HEK293 (cell line): ENCODE results near the gene TRPM5.

Experiments
- CTCF ChIA-PET: fragments of 350-600 bp; formaldehyde crosslinking; extraction: SDS; loops from one replicate; lab custom pipeline; 2021; ENCODE audit warnings: antibody characterized with exemption; lab: Yijun Ruan, JAX
- POLR2A ChIA-PET: fragments of 300-600 bp; formaldehyde crosslinking; extraction: SDS; loops from one replicate; lab custom pipeline; 2020; ENCODE audit warnings: antibody characterized with exemption, inconsistent platforms; lab: Yijun Ruan, JAX
- H3K27ac ChIP-seq: fragments of 200-500 bp; sonication (Bioruptor generic); 2 replicates; pipeline ENCODE4 v1.5.1; 2014; ENCODE audit warnings: low read depth, low read length, control low read depth, inconsistent platforms; ENCODE audit errors: extremely low read depth
- H3K36me3 ChIP-seq, 2 experiments: fragments of 200-500 bp in 1 of 2; sonication (Bioruptor generic) in 1 of 2; 1 replicate in 1 of 2; 2 replicates in 1 of 2; pipeline ENCODE4 v1.5.1; 2014 to 2017; ENCODE audit warnings: inconsistent platforms in 2 of 2, low read length in 2 of 2; ENCODE audit not compliant: control insufficient read depth in 2 of 2, insufficient read depth in 1 of 2
- H3K4me1 ChIP-seq: fragments of 200-500 bp; sonication (Bioruptor generic); 2 replicates; pipeline ENCODE4 v1.5.1; 2014; ENCODE audit warnings: mild to moderate bottlenecking, low read length, inconsistent platforms; ENCODE audit not compliant: control insufficient read depth, insufficient read depth
- H3K4me3 ChIP-seq: 2 replicates; pipeline ENCODE4 v1.5.1; 2011; ENCODE audit warnings: low read depth, mild to moderate bottlenecking, control low read depth, low read length, moderate library complexity
- H3K9me3 ChIP-seq: fragments of 200-500 bp; sonication (Bioruptor generic); 2 replicates; pipeline ENCODE4 v1.5.1; 2014; ENCODE audit warnings: low read depth, low read length, inconsistent platforms; ENCODE audit not compliant: control insufficient read depth, insufficient read depth
- GLI2 ChIP-seq: fragments of 450-650 bp; formaldehyde crosslinking; IDR thresholded peaks from 2 replicates; pipeline ENCODE4; 2017; ENCODE audit warnings: missing biosample characterization, missing genetic modification characterization, low read depth, borderline replicate concordance
- HOXD13 ChIP-seq: sonication (generic); formaldehyde crosslinking; IDR thresholded peaks from 2 replicates; pipeline ENCODE4 v1.8.0; 2022; ENCODE audit warnings: missing genetic modification reagents, borderline replicate concordance
- IKZF3 ChIP-seq: fragments of 450-650 bp; IDR thresholded peaks from 2 replicates; pipeline ENCODE4 v1.5.0; 2018; ENCODE audit warnings: missing biosample characterization, mild to moderate bottlenecking, missing genetic modification characterization, moderate library complexity
- SALL2 ChIP-seq: fragments of 450-650 bp; formaldehyde crosslinking; IDR thresholded peaks from 2 replicates; pipeline ENCODE4 v1.5.0; 2017; ENCODE audit warnings: missing biosample characterization, mild to moderate bottlenecking, missing genetic modification characterization, borderline replicate concordance
- SCRT1 ChIP-seq: fragments of 450-650 bp; formaldehyde crosslinking; IDR thresholded peaks from 2 replicates; pipeline ENCODE4 v1.5.1; 2016; ENCODE audit warnings: missing biosample characterization, missing genetic modification characterization, borderline replicate concordance
- YY2 ChIP-seq: fragments of 450-650 bp; formaldehyde crosslinking; IDR thresholded peaks from 2 replicates; pipeline ENCODE4 v1.5.1; 2016; ENCODE audit warnings: missing biosample characterization, missing genetic modification characterization
- ZNF133 ChIP-seq: fragments of 450-650 bp; formaldehyde crosslinking; IDR thresholded peaks from 2 replicates; pipeline ENCODE4 v1.5.1; 2016; ENCODE audit warnings: missing biosample characterization, missing genetic modification characterization
- ZNF157 ChIP-seq: fragments of 450-650 bp; formaldehyde crosslinking; IDR thresholded peaks from 2 replicates; pipeline ENCODE4 v1.5.1; 2016; ENCODE audit warnings: missing biosample characterization, missing genetic modification characterization
- ZNF175 ChIP-seq: fragments of 450-650 bp; formaldehyde crosslinking; IDR thresholded peaks from 2 replicates; pipeline ENCODE4 v1.5.1; 2016; ENCODE audit warnings: missing biosample characterization, missing genetic modification characterization
- ZNF202 ChIP-seq: fragments of 450-650 bp; formaldehyde crosslinking; IDR thresholded peaks from 2 replicates; pipeline ENCODE4 v1.5.1; 2016; ENCODE audit warnings: missing biosample characterization, missing genetic modification characterization, borderline replicate concordance
- ZNF211 ChIP-seq: fragments of 450-650 bp; formaldehyde crosslinking; IDR thresholded peaks from 2 replicates; pipeline ENCODE4 v1.5.1; 2016; ENCODE audit warnings: low read depth, missing biosample characterization, missing genetic modification characterization
- ZNF23 ChIP-seq: fragments of 450-650 bp; formaldehyde crosslinking; IDR thresholded peaks from 2 replicates; pipeline ENCODE4 v1.5.1; 2016; ENCODE audit warnings: missing biosample characterization, missing genetic modification characterization, borderline replicate concordance
- ZNF302 ChIP-seq: fragments of 450-650 bp; formaldehyde crosslinking; IDR thresholded peaks from 2 replicates; pipeline ENCODE4 v1.5.1; 2016; ENCODE audit warnings: missing biosample characterization, missing genetic modification characterization, low read depth
- ZNF311 ChIP-seq: fragments of 450-650 bp; formaldehyde crosslinking; IDR thresholded peaks from 2 replicates; pipeline ENCODE4 v1.5.1; 2017; ENCODE audit warnings: missing biosample characterization, missing genetic modification characterization, borderline replicate concordance
- ZNF335 ChIP-seq: fragments of 450-650 bp; formaldehyde crosslinking; conservative IDR thresholded peaks from 2 replicates; pipeline ENCODE4 v1.5.1; 2016; ENCODE audit warnings: missing biosample characterization, missing genetic modification characterization
- ZNF354C ChIP-seq: fragments of 450-650 bp; formaldehyde crosslinking; IDR thresholded peaks from 2 replicates; pipeline ENCODE4 v1.5.1; 2016; ENCODE audit warnings: missing biosample characterization, missing genetic modification characterization, low read depth, borderline replicate concordance
- ZNF426 ChIP-seq: fragments of 450-650 bp; formaldehyde crosslinking; IDR thresholded peaks from 2 replicates; pipeline ENCODE4 v1.5.1; 2017; ENCODE audit warnings: missing biosample characterization, missing genetic modification characterization, mild to moderate bottlenecking, inconsistent platforms, moderate library complexity
- ZNF473 ChIP-seq: fragments of 450-650 bp; formaldehyde crosslinking; IDR thresholded peaks from 2 replicates; pipeline ENCODE4 v1.5.1; 2017; ENCODE audit warnings: missing biosample characterization, missing genetic modification characterization
- ZNF510 ChIP-seq: fragments of 450-650 bp; formaldehyde crosslinking; IDR thresholded peaks from 2 replicates; pipeline ENCODE4 v1.5.1; 2018; ENCODE audit warnings: mild to moderate bottlenecking, missing genetic modification characterization, missing biosample characterization; ENCODE audit not compliant: insufficient replicate concordance
- ZNF549 ChIP-seq: fragments of 450-650 bp; IDR thresholded peaks from 2 replicates; pipeline ENCODE4 v1.5.1; 2018; ENCODE audit warnings: missing biosample characterization, missing genetic modification characterization, mild to moderate bottlenecking, inconsistent platforms, moderate library complexity
- ZNF571 ChIP-seq: fragments of 450-650 bp; formaldehyde crosslinking; IDR thresholded peaks from 2 replicates; pipeline ENCODE4 v1.5.0; 2017; ENCODE audit warnings: missing biosample characterization, missing genetic modification characterization
- ZNF585B ChIP-seq: fragments of 450-650 bp; formaldehyde crosslinking; IDR thresholded peaks from 2 replicates; pipeline ENCODE4 v1.5.1; 2016; ENCODE audit warnings: missing biosample characterization, missing genetic modification characterization
- ZNF621 ChIP-seq: fragments of 450-650 bp; formaldehyde crosslinking; IDR thresholded peaks from 2 replicates; pipeline ENCODE4 v1.5.1; 2017; ENCODE audit warnings: missing biosample characterization, missing genetic modification characterization
- ZNF624 ChIP-seq: fragments of 450-650 bp; formaldehyde crosslinking; IDR thresholded peaks from 2 replicates; pipeline ENCODE4 v1.5.1; 2017; ENCODE audit warnings: missing biosample characterization, missing genetic modification characterization
- ZNF791 ChIP-seq: fragments of 450-650 bp; formaldehyde crosslinking; IDR thresholded peaks from 2 replicates; pipeline ENCODE4 v1.5.1; 2016; ENCODE audit warnings: missing biosample characterization, missing genetic modification characterization
- ZSCAN16 ChIP-seq: fragments of 450-650 bp; formaldehyde crosslinking; IDR thresholded peaks from 2 replicates; pipeline ENCODE4 v1.5.1; 2016; ENCODE audit warnings: missing biosample characterization, missing genetic modification characterization
- ZXDB ChIP-seq: fragments of 450-650 bp; formaldehyde crosslinking; IDR thresholded peaks from 2 replicates; pipeline ENCODE4 v1.5.1; 2016; ENCODE audit warnings: missing biosample characterization, missing genetic modification characterization
- TF ChIP-seq, protein P1 (sequence below): fragments of 450-650 bp; formaldehyde crosslinking; IDR thresholded peaks from 2 replicates; pipeline ENCODE4 v1.5.1; 2016; ENCODE audit warnings: missing biosample characterization, missing genetic modification characterization
- TF ChIP-seq, protein P2 (sequence below): fragments of 450-650 bp; formaldehyde crosslinking; IDR thresholded peaks from 2 replicates; pipeline ENCODE4 v1.5.1; 2017; ENCODE audit warnings: missing biosample characterization, missing genetic modification characterization
- TF ChIP-seq, protein P3 (sequence below): IDR thresholded peaks from 2 replicates; pipeline ENCODE4 v1.6.1; 2011; ENCODE audit warnings: mild to moderate bottlenecking, low read depth, low read length, borderline replicate concordance
- TF ChIP-seq, protein P4 (sequence below): fragments of 450-650 bp; formaldehyde crosslinking; IDR thresholded peaks from 2 replicates; pipeline ENCODE4 v1.5.1; 2016; ENCODE audit warnings: missing biosample characterization, missing genetic modification characterization

The TRPM5 gene

DNA sequence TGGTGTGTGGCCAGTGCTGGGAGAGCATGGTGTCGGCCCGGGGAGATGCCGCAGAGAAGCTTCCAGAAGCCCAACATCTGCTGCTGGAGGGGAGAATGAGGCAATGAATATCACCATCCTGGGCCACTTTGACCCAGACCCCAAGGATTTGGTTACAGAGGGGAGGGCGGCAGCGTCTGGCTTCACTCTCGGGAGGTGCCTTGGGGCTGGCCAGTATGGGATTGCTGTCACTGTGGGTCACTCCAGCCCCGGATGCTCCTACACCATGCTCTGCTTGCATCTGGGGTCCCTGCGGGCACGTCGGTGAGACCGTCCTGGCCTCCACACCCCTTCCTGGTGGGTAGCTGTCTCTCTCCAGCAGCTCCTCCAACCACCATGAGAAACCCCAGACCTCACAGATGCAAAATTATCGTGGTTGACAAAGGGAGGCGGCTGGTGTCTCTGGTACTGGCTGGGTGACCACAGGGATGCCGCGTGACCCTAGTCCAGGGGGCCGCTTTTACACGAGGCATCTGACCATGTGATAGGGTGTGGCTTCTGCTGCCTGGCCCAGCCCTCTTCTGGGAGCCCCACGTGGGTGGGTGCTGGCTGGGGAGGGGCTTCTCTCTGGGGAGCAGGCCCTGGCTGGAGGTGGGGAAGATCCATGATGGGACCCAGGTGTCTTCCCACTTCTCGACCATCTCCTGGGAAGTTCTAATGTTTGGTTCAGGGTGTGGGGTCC, 6.2 kb upstream of the TRPM5 start:
- no peak overlapping the region for H3K27ac ChIP-seq
- no peaks in the 10 kb centered on the region for H3K36me3 ChIP-seq
- TF ChIP-seq ZNF585B (tag by site-specific recombination) (no peak), IKZF3 (tag by site-specific recombination) (no peak), ZNF549 (tag by site-specific recombination) (no peak), ZNF311 (no peak), ZNF23 (tag by site-specific recombination) (no peak), ZNF211 (tag by site-specific recombination) (no peak), SCRT1 (tag by site-specific recombination) (no peak), ZNF335 (no peak), SALL2 (tag by site-specific recombination) (no peak), ZSCAN16 (tag by site-specific recombination) (no peak), ZNF571 (tag by site-specific recombination) (no peak), ZNF426 (tag by site-specific recombination) (no peak), ZNF157 (tag by site-specific recombination) (no peak), ZNF133 (tag by site-specific recombination) (no peak), HOXD13 (no peak), ZNF473 (tag by site-specific recombination) (no peak)
- TF ChIP-seq, protein P1, sequence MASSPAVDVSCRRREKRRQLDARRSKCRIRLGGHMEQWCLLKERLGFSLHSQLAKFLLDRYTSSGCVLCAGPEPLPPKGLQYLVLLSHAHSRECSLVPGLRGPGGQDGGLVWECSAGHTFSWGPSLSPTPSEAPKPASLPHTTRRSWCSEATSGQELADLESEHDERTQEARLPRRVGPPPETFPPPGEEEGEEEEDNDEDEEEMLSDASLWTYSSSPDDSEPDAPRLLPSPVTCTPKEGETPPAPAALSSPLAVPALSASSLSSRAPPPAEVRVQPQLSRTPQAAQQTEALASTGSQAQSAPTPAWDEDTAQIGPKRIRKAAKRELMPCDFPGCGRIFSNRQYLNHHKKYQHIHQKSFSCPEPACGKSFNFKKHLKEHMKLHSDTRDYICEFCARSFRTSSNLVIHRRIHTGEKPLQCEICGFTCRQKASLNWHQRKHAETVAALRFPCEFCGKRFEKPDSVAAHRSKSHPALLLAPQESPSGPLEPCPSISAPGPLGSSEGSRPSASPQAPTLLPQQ (tag by site-specific recombination), result no peak
- TF ChIP-seq, protein P2, sequence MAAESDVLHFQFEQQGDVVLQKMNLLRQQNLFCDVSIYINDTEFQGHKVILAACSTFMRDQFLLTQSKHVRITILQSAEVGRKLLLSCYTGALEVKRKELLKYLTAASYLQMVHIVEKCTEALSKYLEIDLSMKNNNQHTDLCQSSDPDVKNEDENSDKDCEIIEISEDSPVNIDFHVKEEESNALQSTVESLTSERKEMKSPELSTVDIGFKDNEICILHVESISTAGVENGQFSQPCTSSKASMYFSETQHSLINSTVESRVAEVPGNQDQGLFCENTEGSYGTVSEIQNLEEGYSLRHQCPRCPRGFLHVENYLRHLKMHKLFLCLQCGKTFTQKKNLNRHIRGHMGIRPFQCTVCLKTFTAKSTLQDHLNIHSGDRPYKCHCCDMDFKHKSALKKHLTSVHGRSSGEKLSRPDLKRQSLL (tag by site-specific recombination), result no peak
- TF ChIP-seq, protein P3, sequence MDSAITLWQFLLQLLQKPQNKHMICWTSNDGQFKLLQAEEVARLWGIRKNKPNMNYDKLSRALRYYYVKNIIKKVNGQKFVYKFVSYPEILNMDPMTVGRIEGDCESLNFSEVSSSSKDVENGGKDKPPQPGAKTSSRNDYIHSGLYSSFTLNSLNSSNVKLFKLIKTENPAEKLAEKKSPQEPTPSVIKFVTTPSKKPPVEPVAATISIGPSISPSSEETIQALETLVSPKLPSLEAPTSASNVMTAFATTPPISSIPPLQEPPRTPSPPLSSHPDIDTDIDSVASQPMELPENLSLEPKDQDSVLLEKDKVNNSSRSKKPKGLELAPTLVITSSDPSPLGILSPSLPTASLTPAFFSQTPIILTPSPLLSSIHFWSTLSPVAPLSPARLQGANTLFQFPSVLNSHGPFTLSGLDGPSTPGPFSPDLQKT, result no peak
- ChIA-PET POLR2A (no interaction called here), CTCF (no interaction called here)
- H3K4me3 ChIP-seq, result no peak overlapping the region
- no peaks in the 10 kb centered on the region for H3K4me1 ChIP-seq
- H3K9me3 ChIP-seq, result no peaks in the 10 kb centered on the region

DNA sequence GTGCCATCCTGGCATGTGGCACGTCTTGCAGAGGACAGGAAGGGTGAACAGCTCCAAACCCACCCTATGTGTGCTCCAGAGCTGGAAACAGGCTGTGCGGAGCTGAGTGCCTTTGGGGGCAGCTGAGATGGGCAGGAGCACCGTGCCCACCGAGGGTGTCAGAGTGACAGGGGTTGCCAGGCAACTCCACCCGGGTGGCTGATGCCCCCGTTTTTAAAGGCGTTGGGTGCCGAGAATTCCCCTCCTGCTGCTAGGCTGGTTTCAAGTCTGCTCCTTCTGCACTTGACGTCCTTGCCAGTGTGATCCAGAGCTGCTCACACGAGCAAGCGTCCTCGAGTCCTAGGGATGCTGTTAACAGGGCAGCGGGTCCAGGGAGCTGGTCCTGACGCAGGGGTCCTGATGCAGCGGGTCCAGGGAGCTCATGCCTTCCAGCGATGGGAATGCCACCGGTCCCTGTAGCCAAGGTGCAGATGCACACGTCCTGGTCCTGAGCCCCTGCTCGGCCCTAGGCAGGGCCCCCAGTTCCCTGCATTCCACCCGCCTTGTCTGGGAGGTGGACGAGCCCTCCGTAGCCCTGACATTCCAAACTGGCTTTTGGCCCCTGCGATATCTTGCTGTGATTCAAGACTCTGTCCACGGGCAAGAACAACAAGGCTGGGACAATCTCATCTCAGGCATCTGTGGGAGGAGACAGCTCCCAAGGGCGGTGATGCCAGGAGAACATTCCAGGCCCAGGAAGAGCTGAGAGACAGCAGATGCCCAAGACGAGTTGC, 5.4 kb upstream of the TRPM5 start:
- no peaks in the 10 kb centered on the region for H3K4me1 ChIP-seq
- H3K9me3 ChIP-seq, result no peaks in the 10 kb centered on the region
- no peaks in the 10 kb centered on the region for H3K36me3 ChIP-seq
- CTCF ChIA-PET, result no interaction called here
- POLR2A ChIA-PET, result no interaction called here
- no peak for TF ChIP-seq ZNF621
- no peak for TF ChIP-seq ZNF624
- no peak for TF ChIP-seq ZNF157 (tag by site-specific recombination)
- TF ChIP-seq ZNF302 (tag by site-specific recombination), result no peak
- no peak for TF ChIP-seq GLI2 (tag by site-specific recombination)
- TF ChIP-seq HOXD13, result no peak
- TF ChIP-seq ZNF175 (tag by site-specific recombination), result no peak
- no peak for TF ChIP-seq ZNF510
- TF ChIP-seq YY2 (tag by site-specific recombination), result no peak
- no peak for TF ChIP-seq ZXDB (tag by site-specific recombination)
- TF ChIP-seq ZNF202 (tag by site-specific recombination), result no peak
- TF ChIP-seq ZNF354C (tag by site-specific recombination), result no peak
- TF ChIP-seq, protein P4, sequence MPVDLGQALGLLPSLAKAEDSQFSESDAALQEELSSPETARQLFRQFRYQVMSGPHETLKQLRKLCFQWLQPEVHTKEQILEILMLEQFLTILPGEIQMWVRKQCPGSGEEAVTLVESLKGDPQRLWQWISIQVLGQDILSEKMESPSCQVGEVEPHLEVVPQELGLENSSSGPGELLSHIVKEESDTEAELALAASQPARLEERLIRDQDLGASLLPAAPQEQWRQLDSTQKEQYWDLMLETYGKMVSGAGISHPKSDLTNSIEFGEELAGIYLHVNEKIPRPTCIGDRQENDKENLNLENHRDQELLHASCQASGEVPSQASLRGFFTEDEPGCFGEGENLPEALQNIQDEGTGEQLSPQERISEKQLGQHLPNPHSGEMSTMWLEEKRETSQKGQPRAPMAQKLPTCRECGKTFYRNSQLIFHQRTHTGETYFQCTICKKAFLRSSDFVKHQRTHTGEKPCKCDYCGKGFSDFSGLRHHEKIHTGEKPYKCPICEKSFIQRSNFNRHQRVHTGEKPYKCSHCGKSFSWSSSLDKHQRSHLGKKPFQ (tag by site-specific recombination), result no peak
- TF ChIP-seq ZNF791 (tag by site-specific recombination), result no peak
- H3K27ac ChIP-seq, result no peak overlapping the region
- H3K4me3 ChIP-seq, result no peak overlapping the region
